Gastrocnemius medialis (tissue), 4 donors: ENCODE data around the gene ATG12.

Experiments
- CTCF ChIP-seq, 5 experiments: fragments of 450-650 bp in 3 of 5; fragments of 200-600 bp in 2 of 5; sonication (generic) in 2 of 5; IDR thresholded peaks in 4 of 5; conservative IDR thresholded peaks in 1 of 5; 1 replicate in 4 of 5; 2 replicates in 1 of 5; pipeline ENCODE4 v1.5.1; 2016 to 2019; ENCODE audit warnings: antibody characterized with exemption in 5 of 5, mild to moderate bottlenecking in 3 of 5, moderate library complexity in 3 of 5
- POLR2A ChIP-seq, 2 donors: fragments of 450-650 bp; IDR thresholded peaks; one replicate each; pipeline ENCODE4 v1.6.1; 2017; ENCODE audit warnings: antibody characterized with exemption in 2 of 2, mild to moderate bottlenecking in 2 of 2, moderate library complexity in 2 of 2

GRCh38 chr5:115838885-115839518 is 2.4 kb downstream of the ATG12 start:
- TF ChIP-seq CTCF (IDR thresholded peaks at IDR 0.05 in 4 of 5, conservative IDR thresholded peaks at IDR 0.05 in 1 of 5) = peak in 4 of 5 experiments; percentile 34 to 56 (median 40)
- TF ChIP-seq POLR2A (IDR thresholded peaks at IDR 0.05) = no peak
